Peyer's patch (tissue), 4 donors: Measurements from ENCODE around the gene KCNAB1.

Experiments
- CTCF ChIP-seq, 6 experiments: fragments of 450-650 bp in 4 of 6; fragments of 200-600 bp in 2 of 6; sonication (generic) in 1 of 6; IDR thresholded peaks; one replicate each; pipeline ENCODE4 v1.5.1; 2017 to 2019; ENCODE audit warnings: antibody characterized with exemption in 6 of 6, mild to moderate bottlenecking in 3 of 6, moderate library complexity in 1 of 6
- POLR2A ChIP-seq, 2 donors: fragments of 450-650 bp; IDR thresholded peaks; one replicate each; pipeline ENCODE4 v1.5.1; 2017; ENCODE audit warnings: antibody characterized with exemption in 2 of 2, mild to moderate bottlenecking in 2 of 2, moderate library complexity in 2 of 2

- TF ChIP-seq CTCF (IDR thresholded peaks at IDR 0.05) = no peak
- TF ChIP-seq POLR2A (IDR thresholded peaks at IDR 0.05) = no peak
Measured at GRCh38 chr3:156183396-156183795, 63.0 kb downstream of the KCNAB1 start.
